NCI-H2196 (cell line): ENCODE data around the gene DPRX.
"Not testable (repeated sequence)": the region's sequence is repeated elsewhere in the genome, so short reads cannot be mapped to it uniquely, and the experiment has no call there.

Source experiments
- DNase-seq: peaks from one replicate; lab custom pipeline; 2025; ENCODE audit not compliant: unreplicated experiment; lab: John Stamatoyannopoulos, UW

The DPRX gene

GRCh38 chr19:53644061-53644816, 12.4 kb downstream of the DPRX start:
- no peak for DNase-seq

DNA sequence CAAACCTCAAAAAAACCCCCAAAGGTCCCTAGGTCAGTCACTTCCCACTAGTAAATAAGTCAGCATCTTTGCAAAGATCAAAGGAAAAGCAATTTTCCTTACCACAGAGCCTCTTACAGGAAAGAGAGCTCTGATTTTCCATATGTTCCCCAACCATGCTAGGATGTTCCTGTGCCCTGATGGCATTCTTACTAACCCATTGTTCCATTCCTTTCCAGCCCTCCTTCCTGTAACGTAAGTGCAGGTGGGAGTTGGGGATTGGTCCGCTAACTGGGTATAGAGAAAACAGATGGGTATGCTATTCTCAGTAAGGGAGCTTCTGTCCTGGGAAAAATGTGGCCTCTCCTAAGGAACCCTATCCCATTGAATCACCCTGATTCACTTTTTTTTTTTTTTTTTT, 14.3 kb downstream of the DPRX start:
- DNase-seq: no peak

GRCh38 chr19:53647350-53647749, 15.6 kb downstream of the DPRX start:
- DNase-seq: no peak

GRCh38 chr19:53647792-53648191, 16.0 kb downstream of the DPRX start:
- no peak for DNase-seq

DNA sequence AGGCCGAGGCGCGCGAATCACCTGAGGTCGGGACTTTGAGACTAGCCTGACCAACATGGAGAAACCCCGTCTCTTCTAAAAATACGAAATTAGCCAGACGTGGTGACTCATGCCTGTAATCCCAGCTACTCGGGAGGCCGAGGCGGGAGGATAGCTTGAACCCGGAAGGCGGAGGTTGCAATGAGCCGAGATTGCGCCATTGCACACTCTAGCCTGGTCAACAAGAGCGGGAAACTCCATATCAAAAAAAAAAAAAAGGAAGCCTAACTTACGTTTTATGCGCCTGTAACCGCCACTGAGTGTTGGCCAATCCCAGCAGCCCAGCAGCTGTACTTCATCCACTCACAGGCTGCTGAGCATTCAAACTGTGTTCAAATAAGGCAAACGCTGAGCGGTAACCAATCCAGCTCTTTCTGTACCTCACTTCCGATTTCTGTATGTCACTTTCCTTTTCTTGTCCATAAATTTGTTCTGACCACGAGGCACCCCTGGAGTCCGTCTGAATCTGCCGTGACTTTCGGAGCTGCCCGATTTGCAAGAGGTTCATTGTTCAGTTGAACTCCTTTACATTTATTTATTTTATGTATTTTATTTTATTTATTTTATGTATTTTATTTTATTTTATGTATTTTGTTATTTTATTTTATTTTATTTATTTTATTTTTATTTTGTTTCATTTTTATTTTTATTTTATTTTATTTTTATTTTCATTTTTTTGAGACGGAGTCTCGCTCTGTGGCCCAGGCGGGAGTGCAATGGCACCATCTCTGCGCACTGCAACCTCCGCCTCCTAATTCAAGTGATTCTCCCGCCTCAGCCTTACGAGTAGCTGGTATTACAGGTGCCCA, 18.2 kb downstream of the DPRX start:
- DNase-seq: no peak

DNA sequence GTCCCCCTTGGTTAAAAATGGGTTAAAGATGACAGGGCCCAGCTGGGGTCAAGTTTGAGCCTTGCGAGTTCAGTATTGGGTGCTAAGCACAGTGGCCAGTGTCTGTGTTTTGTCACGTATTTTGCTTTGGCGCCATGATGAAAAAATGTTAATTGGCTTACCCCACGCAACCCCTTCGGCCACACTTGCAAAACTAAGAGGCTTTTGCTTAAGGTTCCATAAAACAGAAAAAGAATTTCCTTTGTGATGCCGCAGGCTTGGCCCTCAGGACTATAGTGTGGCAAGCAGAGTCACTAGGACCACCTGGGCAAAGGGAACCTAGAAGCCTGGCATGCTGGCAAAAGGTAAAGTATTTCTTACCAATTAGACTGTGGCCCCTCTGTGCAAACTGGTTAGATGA, 20.7 kb downstream of the DPRX start:
- no peak for DNase-seq

- DNase-seq: no peak
Observed at GRCh38 chr19:53655042-53655665, 23.4 kb downstream of the DPRX start.

GRCh38 chr19:53657330-53657729, 25.5 kb downstream of the DPRX start:
- DNase-seq: no peak

DNA sequence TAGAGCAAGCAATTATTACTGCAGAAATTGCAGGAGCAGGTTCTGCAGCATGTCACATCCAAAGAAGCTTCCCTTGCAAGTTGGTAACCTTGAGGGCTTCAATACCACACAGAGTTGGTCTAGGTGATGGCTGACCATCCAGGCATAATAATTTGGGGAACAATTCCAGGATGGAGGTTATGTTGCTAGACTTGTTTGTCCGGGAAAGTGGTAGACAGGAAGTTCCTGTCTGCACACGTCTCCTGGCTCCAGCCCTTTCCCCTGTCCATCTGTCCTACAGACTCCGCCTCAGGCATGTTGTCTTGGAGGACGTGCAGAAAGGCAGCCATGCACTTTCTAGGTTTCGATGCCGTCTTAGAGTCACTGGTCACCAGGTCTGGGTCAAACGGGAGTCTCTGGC, 26.0 kb downstream of the DPRX start:
- no peak for DNase-seq

DNA sequence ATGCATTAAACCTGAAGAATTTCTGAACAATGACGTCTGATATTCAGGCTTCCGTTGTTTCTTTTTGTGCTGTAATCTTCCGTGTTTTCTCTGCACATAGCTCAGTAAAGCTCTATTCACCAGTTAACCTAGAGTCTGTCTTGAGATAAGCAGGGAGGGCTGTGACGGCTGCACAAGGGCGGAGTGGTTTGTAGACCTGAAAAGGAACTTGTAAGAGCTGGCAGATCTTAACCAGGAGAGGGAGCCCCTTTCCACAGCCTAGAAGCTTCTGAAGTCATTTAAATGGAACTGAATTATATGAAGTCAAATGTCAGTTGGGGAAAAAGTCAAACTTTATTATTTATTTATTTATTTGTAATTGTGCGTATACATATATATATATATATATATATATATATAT, 27.5 kb downstream of the DPRX start:
- no peak for DNase-seq

DNA sequence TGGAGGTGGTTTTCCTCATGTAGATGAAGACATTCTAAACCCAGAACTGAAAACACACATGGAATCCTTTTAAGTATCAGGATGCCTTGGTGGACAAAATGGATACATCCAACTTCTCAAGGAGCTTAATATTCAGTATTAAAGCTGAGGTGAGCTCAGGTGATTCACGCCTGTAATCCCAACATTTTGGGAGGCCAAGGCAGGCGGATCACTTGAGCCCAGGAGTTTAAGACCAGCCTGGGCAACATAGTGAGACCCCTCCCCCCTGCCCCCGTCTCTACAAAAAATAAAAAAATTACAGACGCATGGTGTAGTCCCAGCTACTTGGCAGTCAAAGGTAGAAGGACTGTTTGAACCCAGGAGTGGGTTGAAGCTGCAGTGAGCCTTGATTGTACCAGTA, 28.8 kb downstream of the DPRX start:
- DNase-seq: no peak

- DNase-seq: no peak
Observed at GRCh38 chr19:53662209-53662608, 30.4 kb downstream of the DPRX start.

DNA sequence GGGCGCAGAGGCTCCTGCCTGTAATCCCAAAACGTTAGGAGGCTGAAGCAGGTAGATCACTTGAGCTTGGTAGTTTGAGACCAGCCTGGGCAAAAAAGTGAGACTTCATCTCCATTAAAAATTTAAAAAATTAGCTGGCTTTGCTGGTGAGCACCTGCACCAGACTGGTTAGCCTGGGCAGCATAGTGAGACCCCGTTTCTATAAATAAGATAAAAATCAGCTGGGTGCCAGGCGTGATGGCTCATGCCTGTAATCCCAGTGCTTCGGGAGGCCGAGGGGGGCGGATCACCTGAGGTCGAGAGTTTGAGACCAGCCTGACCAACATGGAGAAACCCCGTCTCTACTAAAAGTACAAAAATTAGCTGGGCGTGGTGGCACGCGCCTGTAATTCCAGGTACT, 32.4 kb downstream of the DPRX start:
- DNase-seq: no peak

- DNase-seq: no peak
Observed at GRCh38 chr19:53664760-53665159, 33.0 kb downstream of the DPRX start.

GRCh38 chr19:53666331-53666730, 34.5 kb downstream of the DPRX start:
- DNase-seq: not testable (repeated sequence)

GRCh38 chr19:53668804-53669203, 37.0 kb downstream of the DPRX start:
- DNase-seq: not testable (repeated sequence)

- no peak for DNase-seq
Observed at GRCh38 chr19:53670345-53670744, 38.5 kb downstream of the DPRX start.

DNA sequence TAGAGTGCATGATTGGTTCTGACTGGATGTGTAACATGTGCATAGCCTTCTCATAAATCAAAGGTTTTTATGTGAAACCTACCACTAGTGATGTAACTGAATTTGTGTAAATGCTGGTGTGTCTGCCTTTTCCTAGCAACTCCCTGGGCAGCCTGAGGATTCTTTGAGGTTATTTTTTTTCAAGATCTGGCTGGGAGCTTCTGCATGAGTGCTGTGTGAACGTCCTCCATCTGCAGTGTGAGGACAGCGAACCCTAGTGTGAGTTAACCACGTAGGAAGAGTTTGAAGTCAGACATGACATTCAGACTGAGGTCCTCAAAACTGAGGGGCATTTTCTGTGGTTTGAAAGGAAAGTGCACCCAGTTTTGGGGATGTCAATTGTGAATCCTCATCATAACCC, 39.9 kb downstream of the DPRX start:
- DNase-seq: no peak
